Measurements from ENCODE around the gene ROBO1. TPM values are rescaled to one million over a fixed set of nuclear protein-coding genes. Genes with fewer than 3 reads are reported as not detected.

ROBO1 gene
- total RNA-seq, 1 donor from 2014 or later: 3.1 TPM

- TF ChIP-seq CTCF (IDR thresholded peaks at IDR 0.05): no peak
- no peak overlapping the region for H3K27ac Mint-ChIP-seq
These were observed 932.9 kb downstream of the ROBO1 start for GRCh38 chr3:78834910-78835309.

GRCh38 chr3:78832785-78833204 is 935.0 kb downstream of the ROBO1 start:
- Mint-ChIP-seq H3K27me3 (no peaks in the 10 kb centered on the region), H3K9me3 (peaks cover 5% of the 10 kb centered on the region), H3K36me3 (ENCODE audit: low read depth) (no peaks in the 10 kb centered on the region), H3K4me1 (no peaks in the 10 kb centered on the region), H3K27ac (no peak overlapping the region), H3K4me3 (no peak overlapping the region)
- ChIA-PET POLR2A (no interaction called here), CTCF (no interaction called here)
- DNase-seq: no peak
- intact Hi-C loops (cut with micrococcal nuclease): no loop called here
- no peak for TF ChIP-seq CTCF (IDR thresholded peaks at IDR 0.05)
- ATAC-seq (ENCODE audit: low read depth): no peak

More at GRCh38 chr3:78834910-78835309, 932.9 kb downstream of the ROBO1 start:
- intact Hi-C loops (cut with micrococcal nuclease): no loop called here
- ChIA-PET CTCF (no interaction called here), POLR2A (no interaction called here)
- H3K36me3 Mint-ChIP-seq (ENCODE audit: low read depth): no peaks in the 10 kb centered on the region
- H3K4me1 Mint-ChIP-seq: no peaks in the 10 kb centered on the region
- H3K4me3 Mint-ChIP-seq: no peak overlapping the region
- ATAC-seq (ENCODE audit: low read depth) (no peak), DNase-seq (no peak)
- H3K27me3 Mint-ChIP-seq: no peaks in the 10 kb centered on the region
- H3K9me3 Mint-ChIP-seq: peaks cover 2% of the 10 kb centered on the region

GRCh38 chr3:78831446-78831972 is 936.3 kb downstream of the ROBO1 start:
- ChIA-PET POLR2A (no interaction called here), CTCF (no interaction called here)
- ATAC-seq (ENCODE audit: low read depth): no peak
- no peak for DNase-seq
- H3K4me1 Mint-ChIP-seq: no peaks in the 10 kb centered on the region
- H3K27me3 Mint-ChIP-seq: no peaks in the 10 kb centered on the region
- intact Hi-C loops (cut with micrococcal nuclease): no loop called here
- no peak for TF ChIP-seq CTCF (IDR thresholded peaks at IDR 0.05)
- H3K9me3 Mint-ChIP-seq: peaks cover 5% of the 10 kb centered on the region
- no peak overlapping the region for H3K27ac Mint-ChIP-seq
- H3K36me3 Mint-ChIP-seq (ENCODE audit: low read depth): no peaks in the 10 kb centered on the region
- H3K4me3 Mint-ChIP-seq: no peak overlapping the region

DNA sequence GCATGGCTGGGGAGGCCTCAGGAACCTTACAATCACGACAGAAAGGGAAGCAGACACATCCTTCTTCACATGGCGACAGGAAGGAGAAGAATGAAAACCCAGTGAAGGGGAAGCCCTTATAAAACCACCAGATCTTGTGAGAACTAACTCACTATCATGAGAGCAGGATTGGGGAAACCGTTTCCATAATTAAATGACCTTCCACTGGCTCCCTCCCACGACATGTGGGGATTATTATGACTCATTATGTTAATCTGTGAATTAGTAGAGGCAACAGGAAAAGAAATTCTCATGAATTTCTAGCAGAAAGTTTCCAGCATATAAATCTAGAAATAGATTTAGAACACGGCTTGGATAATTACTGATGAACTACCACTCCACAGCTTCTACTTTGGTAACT is 937.3 kb downstream of the ROBO1 start:
- ATAC-seq (ENCODE audit: low read depth) (no peak), DNase-seq (no peak)
- TF ChIP-seq CTCF (IDR thresholded peaks at IDR 0.05): no peak
- Mint-ChIP-seq H3K27ac (no peak overlapping the region), H3K27me3 (no peaks in the 10 kb centered on the region), H3K36me3 (ENCODE audit: low read depth) (no peaks in the 10 kb centered on the region), H3K4me1 (no peaks in the 10 kb centered on the region), H3K4me3 (no peak overlapping the region), H3K9me3 (peaks cover 5% of the 10 kb centered on the region)
- CTCF ChIA-PET: interaction anchor here (0.6 kb wide), 1 partner anchor 13 kb away, joined by 3 read pairs; no protein-coding TSS in a partner anchor
- intact Hi-C loops (cut with micrococcal nuclease): no loop called here
- POLR2A ChIA-PET: no interaction called here

- no peak for TF ChIP-seq CTCF (IDR thresholded peaks at IDR 0.05)
- intact Hi-C loops (cut with micrococcal nuclease): no loop called here
- DNase-seq (no peak), ATAC-seq (ENCODE audit: low read depth) (no peak)
- ChIA-PET CTCF (no interaction called here), POLR2A (no interaction called here)
- no peaks in the 10 kb centered on the region for H3K4me1 Mint-ChIP-seq
- H3K9me3 Mint-ChIP-seq: peaks cover 5% of the 10 kb centered on the region
- H3K27me3 Mint-ChIP-seq: no peaks in the 10 kb centered on the region
- H3K36me3 Mint-ChIP-seq (ENCODE audit: low read depth): no peaks in the 10 kb centered on the region
- H3K4me3 Mint-ChIP-seq: no peak overlapping the region
- no peak overlapping the region for H3K27ac Mint-ChIP-seq
These were observed 940.2 kb downstream of the ROBO1 start for GRCh38 chr3:78827618-78828017.

All from activated B cell treated with CpG ODN at 0.5 μM for 24 hours (primary cell).